Ecto neural progenitor cell (in vitro differentiated cells): ENCODE results near the gene CHP1.
A peak's percentile ranks its signal among the peaks of the same experiment; 100 is the strongest.
"Not testable (repeated sequence)": the region's sequence is repeated elsewhere in the genome, so short reads cannot be mapped to it uniquely, and the experiment has no call there.

Experiments used
- DNase-seq: peaks from one replicate; pipeline ENCODE4 v3.0.0-alpha.2; 2018; ENCODE audit warnings: low spot score

The CHP1 gene

GRCh38 chr15:41256577-41257038, 25.5 kb downstream of the CHP1 start:
- no peak for DNase-seq

GRCh38 chr15:41258750-41259471, 27.8 kb downstream of the CHP1 start:
- DNase-seq = no peak

DNA sequence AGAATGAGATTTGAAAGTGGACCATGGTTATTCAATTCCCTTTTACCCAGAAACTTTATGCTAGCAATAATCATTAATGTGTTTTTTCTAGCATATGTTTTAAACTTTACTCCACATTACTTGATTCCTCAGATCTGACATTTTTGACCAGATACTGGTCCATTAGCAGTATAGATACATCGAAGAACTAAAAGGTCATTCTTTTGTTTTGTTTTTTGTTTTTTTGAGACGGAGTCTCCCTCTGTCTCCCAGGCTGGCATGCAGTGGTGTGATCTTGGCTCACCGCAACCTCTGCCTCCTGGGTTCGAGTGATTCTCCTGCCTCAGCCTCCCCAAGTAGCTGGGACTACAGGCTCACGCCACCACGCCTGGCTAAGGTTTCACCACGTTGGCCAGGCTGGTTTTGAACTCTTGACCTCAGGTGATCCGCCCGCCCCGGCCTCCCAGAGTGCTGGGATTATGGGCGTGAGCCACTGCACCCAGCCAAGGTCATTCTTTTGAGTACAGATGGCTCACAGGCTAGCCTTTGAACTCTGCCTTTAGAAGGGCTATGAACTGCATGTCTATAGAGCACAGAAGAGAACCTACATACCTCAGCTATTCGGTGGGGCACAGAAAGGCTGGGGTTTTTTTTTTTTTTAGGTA, 28.6 kb downstream of the CHP1 start:
- no peak for DNase-seq

DNA sequence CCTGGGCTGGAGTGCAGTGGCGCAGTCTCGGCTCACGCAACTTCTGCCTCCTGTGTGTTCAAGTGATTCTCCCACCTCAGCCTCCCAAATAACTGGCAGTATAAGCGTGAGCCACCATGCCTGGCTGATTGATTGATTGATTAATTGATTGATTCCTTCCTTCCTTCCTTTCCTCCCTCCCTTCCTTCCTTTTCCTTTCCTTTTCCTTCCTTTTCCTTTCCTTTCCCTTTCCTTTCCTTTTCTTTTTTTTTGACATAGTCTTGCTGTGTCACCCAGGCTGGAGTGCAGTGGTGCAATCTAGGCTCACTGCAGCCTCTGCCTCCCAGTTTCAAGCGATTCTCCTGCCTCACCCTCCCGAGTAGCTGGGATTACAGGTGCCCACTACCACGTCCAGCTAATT, 29.9 kb downstream of the CHP1 start:
- DNase-seq = not testable (repeated sequence)

DNA sequence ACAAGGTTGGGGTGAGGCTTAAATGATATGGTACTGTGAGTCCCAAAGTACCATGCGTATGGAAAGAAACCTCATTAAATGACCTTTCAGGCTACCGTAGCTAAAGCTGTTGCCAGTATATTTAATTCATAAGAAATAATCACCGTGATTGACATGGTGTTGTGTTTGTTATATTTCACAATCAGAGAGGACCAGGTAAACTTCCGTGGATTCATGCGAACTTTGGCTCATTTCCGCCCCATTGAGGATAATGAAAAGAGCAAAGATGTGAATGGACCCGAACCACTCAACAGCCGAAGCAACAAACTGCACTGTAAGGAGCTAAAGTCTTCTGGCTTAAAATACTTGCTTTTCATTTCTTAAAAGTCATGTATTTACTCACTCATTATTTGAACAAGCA, 31.5 kb downstream of the CHP1 start:
- no peak for DNase-seq

DNA sequence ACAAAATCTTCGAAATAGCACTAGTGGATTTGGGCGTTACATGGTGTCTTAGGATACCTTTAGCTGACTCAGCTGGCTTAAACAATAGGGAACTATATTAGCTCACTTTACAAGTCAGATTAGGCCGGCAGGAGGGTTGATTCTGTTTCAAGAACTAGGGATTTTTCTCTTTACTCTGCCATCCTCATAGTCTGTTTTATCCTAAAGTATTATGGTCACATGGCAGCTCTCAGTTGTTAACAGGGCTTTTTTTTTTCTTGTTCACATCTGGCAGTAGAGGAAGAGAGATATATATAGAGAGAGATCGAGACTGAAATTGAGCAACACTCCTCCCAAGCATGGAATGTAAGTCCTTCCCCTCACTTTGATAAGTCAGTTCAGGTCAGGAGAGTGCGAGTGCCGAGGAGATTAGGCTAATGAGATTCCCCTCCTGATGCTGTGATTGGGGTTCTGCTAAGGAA, 32.9 kb downstream of the CHP1 start:
- DNase-seq = no peak

DNA sequence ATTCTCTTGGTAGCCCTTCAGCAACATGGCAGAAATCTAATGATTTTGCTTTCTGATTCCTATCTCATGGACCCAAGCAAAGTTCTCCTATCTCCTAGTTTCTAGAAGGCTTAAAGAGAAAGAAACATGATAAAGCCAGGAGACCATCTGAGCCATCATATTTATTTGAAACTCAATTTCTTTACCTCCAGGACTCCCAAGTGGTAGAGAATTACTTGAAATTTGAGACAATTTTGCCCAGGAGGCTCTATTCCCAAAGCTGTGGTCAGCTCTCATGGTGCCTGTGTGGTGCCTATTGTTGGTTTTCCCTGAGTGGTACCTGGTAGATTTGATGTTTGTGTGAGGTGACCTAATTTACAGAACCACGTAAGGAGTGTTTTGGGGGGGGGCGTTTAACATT, 38.8 kb downstream of the CHP1 start:
- DNase-seq = no peak

DNA sequence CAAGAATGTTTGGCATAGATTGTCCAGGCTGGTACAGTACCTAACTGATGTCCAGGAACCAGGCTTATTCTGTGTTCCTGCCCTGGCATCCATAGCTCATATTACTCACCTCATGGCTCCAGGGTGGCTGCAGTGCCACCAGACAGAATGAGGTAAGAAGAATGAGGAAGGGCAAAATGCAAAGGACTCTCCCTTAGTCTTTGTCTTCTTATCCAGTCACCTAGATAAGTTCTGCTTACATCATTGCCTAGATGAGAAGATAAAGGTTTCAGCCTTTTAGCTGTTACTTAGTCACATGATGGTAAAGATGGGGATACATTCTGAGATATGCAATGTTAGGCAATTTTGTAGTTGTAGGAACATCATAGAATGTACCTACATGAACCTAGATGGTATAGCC, 45.8 kb downstream of the CHP1 start:
- no peak for DNase-seq

DNA sequence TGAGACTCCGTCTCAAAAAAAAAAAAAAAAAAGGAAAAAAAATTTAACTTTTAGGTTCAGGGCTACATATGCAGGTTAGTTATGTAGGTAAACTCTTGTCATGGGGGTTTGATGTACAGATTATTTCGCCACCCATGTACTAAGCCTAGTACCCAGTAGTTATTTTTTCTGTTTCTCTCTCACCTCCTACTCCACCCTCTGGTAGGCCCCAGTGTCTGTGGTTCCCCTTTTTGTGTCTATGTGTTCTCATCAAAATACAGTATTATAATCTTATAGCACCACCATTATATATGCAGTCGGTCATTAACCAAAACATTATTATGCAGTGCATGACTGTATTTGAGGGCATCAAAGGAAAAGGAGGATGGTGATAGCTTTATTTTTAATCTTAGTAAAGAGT, 47.3 kb downstream of the CHP1 start:
- DNase-seq = no peak

DNA sequence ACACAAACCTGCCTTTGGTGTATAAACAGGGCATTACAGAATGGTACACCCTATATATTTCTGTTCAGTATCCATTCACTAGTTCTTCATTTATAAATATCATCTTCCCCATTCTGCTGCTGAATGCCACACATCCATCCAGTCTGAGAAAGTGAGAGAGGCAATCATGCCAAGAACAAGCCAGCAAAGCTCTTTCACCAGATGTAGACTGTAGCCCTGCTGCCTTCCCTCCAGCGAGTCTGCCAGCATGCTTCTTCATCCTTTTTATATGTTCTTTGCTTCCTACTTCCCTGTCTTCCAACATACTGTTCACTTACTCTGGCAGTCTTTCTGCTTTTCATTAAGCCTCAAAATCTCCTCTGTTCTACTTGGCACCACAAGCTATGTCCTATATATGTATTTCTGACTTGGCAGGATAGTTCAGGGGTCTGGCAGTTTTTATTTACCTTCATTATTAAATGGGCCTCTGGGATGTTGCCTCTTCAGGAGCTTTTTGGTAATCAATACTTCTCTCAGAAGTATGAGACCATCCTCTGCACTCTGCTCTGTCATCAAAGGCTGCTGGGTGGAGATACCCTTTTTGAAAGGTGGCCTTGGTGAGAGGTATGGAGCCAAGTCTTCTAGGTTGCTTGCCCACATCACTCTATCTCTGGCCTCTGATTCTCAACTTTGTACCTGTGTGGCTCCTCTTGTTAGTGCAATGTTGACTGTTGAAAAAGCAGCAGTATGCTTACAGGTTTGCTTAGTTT, 48.6 kb downstream of the CHP1 start:
- DNase-seq = no peak

- DNase-seq = no peak
Measured at GRCh38 chr15:41281236-41281635, 50.2 kb downstream of the CHP1 start.

GRCh38 chr15:41282436-41282835, 51.4 kb downstream of the CHP1 start:
- DNase-seq = not testable (repeated sequence)

- peak; percentile 46 for DNase-seq
Measured at GRCh38 chr15:41282980-41283652, 52.0 kb downstream of the CHP1 start.

DNA sequence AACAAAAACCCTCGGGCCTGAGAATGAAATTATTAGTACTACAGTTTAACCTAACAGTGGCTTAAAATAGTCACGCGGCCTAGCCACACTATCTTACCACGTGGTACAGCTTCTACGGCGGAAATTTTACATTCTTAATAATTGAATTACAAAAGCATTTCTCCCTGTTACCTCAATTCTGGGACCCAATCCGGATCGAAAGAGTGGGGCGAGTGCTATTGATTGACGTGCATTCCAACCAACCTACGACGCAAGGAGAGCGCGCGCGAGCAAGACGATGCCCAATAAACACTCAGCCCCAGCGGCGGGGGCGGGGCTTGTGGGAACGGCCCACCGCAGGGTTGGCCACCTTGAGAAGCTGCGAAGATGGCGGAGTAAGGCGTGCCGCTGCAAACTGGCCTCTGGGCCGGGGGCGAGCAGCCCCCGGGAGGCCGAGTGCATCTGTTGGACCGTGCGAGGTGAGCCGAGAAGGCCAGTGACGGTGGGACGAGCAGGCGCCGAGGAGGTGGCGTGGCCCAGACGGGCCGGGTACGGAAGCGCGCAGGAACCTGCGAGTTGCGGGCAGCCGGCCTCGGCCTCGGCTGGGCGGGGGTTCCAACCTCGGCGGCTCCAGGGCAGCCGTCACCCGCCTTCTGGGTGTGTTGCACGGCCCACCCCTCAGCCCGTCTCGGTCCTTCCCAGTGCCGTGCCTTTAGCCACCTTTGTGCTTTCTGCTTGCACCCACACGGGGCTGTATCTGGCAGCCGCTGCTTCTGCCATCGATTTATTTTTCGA, 52.8 kb downstream of the CHP1 start:
- DNase-seq = peak; percentile 97

GRCh38 chr15:41284427-41285177, 53.5 kb downstream of the CHP1 start:
- no peak for DNase-seq

- DNase-seq = no peak
Measured at GRCh38 chr15:41285285-41285684, 54.2 kb downstream of the CHP1 start.

DNA sequence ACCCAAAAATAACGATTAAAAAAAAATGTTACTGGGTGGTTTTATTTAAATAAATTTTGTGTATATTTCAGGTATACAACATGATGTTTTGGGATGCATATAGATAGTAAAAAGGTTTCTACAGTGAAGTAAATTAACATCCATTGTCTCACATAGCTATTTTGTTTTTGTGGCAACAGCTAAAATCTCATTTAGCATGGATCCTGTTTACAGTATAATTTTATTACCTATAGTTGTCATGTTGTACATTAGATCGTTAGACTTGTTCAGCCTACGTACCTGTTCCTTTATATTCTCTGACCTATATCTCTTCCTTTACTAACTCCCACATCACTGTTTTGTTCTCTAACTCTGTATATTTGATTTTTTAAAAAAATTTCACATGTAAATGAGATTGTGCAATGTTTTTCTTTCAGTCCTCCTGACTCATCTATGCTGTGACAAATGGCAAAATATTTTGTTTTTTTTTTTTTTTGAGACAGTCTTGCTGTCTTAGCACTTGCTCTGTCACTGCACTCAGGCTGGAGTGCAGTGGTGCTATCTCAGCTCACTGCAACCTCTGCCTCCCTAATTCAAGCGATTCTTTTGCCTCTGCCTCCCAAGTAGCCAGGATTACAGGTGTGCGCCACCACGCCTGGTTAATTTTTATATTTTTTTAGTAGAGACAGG, 55.7 kb downstream of the CHP1 start:
- DNase-seq = no peak

GRCh38 chr15:41288464-41288863, 57.4 kb downstream of the CHP1 start:
- no peak for DNase-seq

DNA sequence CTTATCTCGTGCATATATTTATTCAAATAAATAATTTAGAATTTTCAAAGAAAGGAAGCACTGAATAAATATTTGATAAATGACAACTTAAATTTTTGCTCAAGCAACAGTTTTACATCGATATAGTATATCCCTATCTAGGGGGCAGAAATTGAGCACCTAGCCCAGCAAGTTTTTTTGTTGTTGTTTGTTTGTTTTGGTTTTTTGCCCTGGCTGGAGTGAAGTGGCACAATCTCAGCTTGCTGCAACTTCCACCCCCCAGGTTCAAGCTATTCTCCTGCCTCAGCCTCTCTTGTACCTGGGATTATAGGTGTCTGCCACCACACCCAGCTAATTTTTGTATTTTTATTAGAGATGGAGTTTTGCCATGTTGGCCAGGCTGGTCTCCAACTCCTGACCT, 58.9 kb downstream of the CHP1 start:
- no peak for DNase-seq

DNA sequence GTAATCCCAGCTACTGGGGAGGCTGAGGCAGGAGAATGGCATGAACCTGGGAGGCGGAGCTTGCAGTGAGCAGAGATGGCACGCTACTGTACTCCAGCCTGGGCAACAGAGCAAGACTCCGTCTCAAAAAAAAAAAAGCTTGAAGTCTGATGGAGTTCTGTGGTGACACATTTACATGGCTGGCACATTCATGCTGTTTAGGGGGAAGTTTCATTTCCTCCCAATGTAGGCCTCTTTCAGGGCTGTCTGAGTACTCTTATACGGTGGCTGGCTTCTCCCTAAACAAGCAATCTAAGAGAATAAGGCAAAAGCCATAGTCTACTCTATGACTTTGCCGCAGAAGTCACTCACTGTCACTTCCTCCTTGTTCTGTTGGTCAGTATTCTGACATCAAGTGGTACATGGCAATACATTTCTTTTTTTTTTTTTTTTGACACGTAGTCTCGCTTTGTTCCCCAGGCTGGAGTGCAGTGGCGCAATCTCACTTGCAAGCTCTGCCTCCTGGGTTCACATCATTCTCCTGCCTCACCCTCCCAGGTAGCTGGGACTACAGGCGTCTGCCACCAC, 60.1 kb downstream of the CHP1 start:
- DNase-seq = no peak
